ES-I3 (cell line): ENCODE measurements around the gene RFTN1.

Experiments used
- H3K36me3 ChIP-seq: 2 replicates; pipeline ENCODE4 v1.6.1; 2013; ENCODE audit warnings: mild to moderate bottlenecking, low read length, control low read depth, moderate library complexity; ENCODE audit not compliant: insufficient read depth
- H3K4me1 ChIP-seq: 2 replicates; pipeline ENCODE4 v1.6.1; 2013; ENCODE audit warnings: mild to moderate bottlenecking, control low read depth, low read length; ENCODE audit not compliant: insufficient read depth
- H3K9ac ChIP-seq: 2 replicates; pipeline ENCODE4 v1.6.1; 2013; ENCODE audit warnings: low read depth, mild to moderate bottlenecking, low read length, moderate library complexity
- H3K9me3 ChIP-seq: 2 replicates; pipeline ENCODE4 v1.6.1; 2013; ENCODE audit warnings: mild to moderate bottlenecking, low read length, moderate library complexity; ENCODE audit not compliant: control insufficient read depth, insufficient read depth

Gene RFTN1

DNA sequence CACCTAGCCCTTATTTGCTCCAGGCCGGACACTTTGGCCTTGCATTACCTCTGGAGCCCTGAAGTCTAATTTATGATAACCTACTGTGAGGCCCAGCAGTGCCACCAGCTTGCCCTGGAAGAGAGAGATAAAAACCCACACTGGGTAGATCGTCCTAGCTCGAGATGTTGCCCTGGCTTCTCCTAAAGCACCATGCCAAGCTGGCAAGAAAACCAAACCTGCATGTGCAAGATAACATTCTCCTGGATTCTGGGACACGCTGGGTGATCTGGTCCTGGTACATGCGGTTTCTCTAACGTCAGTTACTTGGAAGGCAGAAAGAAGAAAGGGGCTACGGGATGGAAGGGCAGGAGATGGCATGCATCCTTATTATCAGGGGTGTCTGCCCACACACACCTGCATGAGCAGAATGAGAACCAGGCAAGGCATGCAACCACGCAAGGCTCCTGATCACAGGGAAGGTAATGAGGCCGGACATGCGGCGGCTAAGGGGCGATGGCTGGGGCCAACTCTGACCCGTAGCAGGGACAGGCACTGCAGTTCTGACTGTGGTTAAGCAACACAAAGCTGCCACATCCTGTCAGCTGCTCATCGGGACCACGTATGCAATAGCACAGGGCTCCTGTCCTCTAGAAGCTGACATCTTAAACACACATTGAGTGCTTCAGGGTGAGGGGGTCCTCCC, 175.5 kb downstream of the RFTN1 start:
- Histone ChIP-seq H3K36me3 (no peaks in the 10 kb centered on the region; the same call in 1 of the 2 replicates), H3K9me3 (no peaks in the 10 kb centered on the region; the same call in 1 of the 2 replicates), H3K4me1 (no peaks in the 10 kb centered on the region), H3K9ac (no peak overlapping the region)

DNA sequence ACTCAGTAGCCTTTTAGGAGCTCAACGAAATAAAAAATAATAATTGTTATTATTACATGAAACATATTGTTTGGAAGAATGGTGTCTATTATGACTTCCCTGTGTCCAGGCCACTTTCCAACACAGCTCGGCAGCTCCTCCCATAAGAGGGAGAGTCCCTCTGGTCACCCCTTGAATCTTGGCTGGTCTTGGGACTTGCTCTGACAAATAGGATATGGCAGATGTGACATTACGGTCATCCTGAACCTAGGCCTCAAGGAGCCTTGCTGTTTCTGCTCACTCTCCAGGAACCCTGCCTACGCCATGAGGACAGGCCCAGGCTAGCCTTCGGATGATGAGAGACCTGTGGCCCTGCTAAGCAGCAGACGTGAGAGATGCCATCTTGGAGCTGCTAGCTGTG, 176.7 kb downstream of the RFTN1 start:
- no peak overlapping the region for H3K9ac ChIP-seq
- no peaks in the 10 kb centered on the region; the same call in 1 of the 2 replicates for H3K4me1 ChIP-seq

DNA sequence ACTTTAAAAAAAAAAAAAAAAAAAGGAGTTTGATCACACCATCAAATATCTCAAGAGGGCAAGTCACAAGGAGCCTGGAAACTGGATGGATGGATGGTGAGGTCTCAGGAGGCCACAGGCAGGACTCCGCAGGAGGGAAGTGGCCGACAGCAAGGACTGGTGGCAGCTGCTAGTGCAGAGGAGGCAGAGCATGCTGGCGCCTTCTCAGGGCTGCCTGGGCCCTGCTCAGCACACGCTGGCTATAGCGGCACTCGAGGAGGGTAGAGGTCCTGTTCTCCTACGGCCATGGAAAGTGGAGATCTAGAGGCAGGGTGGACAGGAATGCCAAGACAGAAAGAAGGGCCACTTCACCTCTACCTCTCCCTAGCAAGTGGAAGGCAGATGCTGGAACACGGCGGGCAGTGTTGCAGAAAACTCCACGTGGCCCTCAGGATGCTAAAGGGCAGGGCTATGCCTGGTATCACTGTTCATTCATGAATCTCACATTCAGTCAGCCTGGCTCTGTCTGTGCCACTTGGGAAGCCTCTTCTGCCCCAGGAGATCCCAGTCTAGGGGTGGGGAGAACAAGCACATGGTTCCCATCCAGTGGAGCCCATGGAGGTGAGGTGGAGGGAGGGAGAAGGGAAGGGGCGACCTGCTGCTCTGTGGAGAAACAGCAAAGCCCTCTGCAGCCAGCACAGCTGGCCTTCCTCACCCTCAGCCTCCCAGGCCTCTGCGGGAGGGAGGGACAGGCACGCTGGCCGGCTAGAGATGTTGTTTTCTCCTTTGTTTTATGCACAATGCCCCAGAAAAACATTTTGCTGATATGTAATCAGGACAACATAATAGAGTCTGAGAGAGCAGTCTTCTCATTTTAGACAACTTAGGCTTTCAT, 177.5 kb downstream of the RFTN1 start:
- H3K36me3 ChIP-seq: no peaks in the 10 kb centered on the region; the same call in 1 of the 2 replicates
- H3K9ac ChIP-seq: no peak overlapping the region
- no peaks in the 10 kb centered on the region; the same call in 1 of the 2 replicates for H3K4me1 ChIP-seq

More for the DNA sequence above, 176.7 kb downstream of the RFTN1 start:
- no peaks in the 10 kb centered on the region; the same call in 1 of the 2 replicates for H3K9me3 ChIP-seq
- no peaks in the 10 kb centered on the region; the same call in 1 of the 2 replicates for H3K36me3 ChIP-seq

DNA sequence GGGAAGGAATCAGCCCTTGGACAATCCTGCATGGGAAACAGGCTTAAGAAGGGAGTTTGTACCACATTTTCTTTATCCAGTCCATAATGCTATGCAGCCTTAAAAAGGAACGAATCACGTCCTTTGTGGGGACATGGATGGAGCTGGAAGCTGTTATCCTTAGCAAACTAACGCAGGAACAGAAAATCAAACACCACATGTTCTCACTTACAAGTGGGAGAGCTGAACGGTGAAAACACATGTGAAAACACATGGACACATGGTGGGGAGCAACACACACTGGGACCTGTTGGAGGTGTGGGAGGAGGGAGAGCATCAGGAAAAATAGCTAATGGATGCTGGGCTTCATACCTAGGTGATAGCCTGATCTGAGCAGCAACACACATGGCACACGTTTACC, 178.2 kb downstream of the RFTN1 start:
- peaks cover 6% of the 10 kb centered on the region; the same call in 1 of the 2 replicates for H3K9me3 ChIP-seq
- no peaks in the 10 kb centered on the region; the same call in 1 of the 2 replicates for H3K4me1 ChIP-seq
- no peaks in the 10 kb centered on the region; the same call in 1 of the 2 replicates for H3K36me3 ChIP-seq
- H3K9ac ChIP-seq: no peak overlapping the region

More for the DNA sequence above, 177.5 kb downstream of the RFTN1 start:
- peaks cover 5% of the 10 kb centered on the region; the same call in 1 of the 2 replicates for H3K9me3 ChIP-seq

DNA sequence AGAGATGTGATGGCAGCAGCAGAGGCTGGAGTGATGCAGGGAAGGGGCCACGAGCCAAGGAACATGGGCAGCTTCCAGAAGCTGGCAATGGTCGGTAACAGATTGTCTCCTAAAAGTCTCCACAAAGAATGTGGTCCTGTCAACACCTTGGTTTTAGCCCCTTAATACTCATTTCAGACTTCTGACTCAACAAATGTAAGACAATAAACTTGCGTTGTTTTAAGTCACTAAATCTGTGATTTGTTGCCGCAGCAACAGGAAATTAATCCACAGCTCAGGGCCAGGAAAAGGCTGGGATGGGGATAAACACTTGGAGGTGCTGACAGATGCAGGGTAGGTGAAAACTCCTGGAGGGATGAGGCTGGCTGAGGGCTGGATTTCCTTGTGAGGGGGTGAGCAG, 178.6 kb downstream of the RFTN1 start:
- peaks cover 6% of the 10 kb centered on the region; the same call in 1 of the 2 replicates for H3K9me3 ChIP-seq
- no peaks in the 10 kb centered on the region; the same call in 1 of the 2 replicates for H3K36me3 ChIP-seq
- H3K4me1 ChIP-seq: no peaks in the 10 kb centered on the region; the same call in 1 of the 2 replicates
- no peak overlapping the region for H3K9ac ChIP-seq

DNA sequence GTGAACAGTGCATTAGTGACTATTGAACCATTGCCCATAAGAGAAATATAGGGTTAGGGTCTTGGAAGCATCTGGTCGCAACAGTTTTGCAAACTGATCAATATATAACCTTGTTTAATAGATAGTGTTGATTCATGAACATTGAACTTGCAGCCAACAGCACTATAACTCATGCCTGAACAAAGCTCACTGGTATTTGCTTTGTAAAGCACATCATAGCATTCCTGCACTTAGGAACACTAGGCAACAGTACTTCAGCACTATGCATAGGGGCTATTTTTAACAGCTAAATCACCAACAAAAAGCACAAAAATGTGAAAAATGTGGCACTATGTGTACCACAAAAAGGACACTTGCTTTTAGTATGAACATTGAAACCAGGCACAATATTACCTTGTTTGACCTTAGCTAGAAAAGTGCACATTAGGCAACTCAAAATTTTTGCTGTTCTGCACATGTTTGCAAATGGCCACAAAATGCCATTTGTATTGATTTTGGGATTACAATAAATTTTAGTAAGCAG, 180.5 kb downstream of the RFTN1 start:
- no peaks in the 10 kb centered on the region; the same call in 1 of the 2 replicates for H3K36me3 ChIP-seq
- no peaks in the 10 kb centered on the region; the same call in 1 of the 2 replicates for H3K4me1 ChIP-seq
- H3K9ac ChIP-seq: no peak overlapping the region
- peaks cover 6% of the 10 kb centered on the region; the same call in 1 of the 2 replicates for H3K9me3 ChIP-seq

DNA sequence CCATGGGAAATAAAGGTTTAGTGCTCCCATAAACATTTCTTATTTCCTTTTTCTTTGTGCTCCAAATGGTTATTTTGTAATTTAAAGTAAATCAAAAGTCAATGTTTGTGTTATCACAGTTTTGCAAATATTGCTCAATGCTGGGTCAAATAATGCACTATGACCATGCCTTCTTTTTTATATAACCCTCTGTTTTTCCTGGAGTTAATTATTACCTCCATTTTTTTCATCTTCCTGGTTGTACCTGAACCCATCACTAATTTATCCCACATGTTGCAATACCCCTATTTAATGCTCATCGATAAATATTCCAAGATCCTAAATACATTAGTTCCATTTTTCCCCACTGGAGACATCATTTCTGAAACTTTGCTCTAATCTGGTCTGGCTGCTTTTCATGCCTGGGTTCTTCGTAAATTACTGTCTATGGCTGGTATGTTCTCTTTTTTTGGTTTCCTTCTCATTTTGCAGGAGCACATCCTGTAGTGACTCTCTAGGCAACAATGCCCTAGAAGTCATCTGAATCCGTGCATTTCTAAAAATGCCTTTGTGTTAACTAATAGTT, 182.1 kb downstream of the RFTN1 start:
- H3K36me3 ChIP-seq: no peaks in the 10 kb centered on the region; the same call in 1 of the 2 replicates
- H3K4me1 ChIP-seq: no peaks in the 10 kb centered on the region; the same call in 1 of the 2 replicates
- peaks cover 6% of the 10 kb centered on the region; the same call in 1 of the 2 replicates for H3K9me3 ChIP-seq
- H3K9ac ChIP-seq: no peak overlapping the region

DNA sequence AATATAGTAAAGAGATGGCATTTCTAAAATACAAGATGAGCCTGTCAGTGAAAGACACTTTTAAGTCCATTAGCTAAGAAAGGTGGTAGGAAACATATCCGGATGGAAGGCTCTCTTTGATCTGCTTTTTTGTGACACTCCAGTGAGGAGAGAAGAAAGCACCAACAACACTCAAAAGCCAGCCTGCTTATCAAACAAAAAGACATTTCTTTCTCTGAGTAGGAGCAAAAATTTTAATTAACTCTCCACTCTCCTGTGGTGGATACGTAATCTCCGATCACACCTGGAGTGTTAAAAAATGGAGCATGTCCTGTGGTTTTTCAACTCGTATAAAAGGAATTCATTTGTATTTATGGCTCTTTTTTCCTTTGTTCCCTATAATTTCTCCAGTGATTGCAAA, 183.1 kb downstream of the RFTN1 start:
- Histone ChIP-seq H3K9ac (no peak overlapping the region), H3K9me3 (peaks cover 6% of the 10 kb centered on the region; the same call in 1 of the 2 replicates), H3K4me1 (no peaks in the 10 kb centered on the region; the same call in 1 of the 2 replicates), H3K36me3 (peaks cover under 1% of the 10 kb centered on the region; the same call in 1 of the 2 replicates)

DNA sequence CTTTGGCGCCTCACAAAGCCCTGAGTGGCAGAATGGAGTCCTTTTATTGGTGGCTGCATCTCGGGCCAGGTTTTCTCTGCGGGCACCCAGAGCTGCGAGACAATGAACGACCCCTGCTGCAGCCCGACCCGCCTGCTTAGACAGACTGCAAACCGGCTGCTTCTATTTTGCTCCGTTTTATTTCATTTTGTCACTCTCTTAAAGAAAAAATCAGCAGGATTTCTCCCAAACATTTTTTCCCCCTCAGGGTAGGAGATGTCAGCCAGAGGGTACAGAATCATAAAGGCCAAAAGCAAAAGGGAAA, 183.7 kb downstream of the RFTN1 start:
- no peaks in the 10 kb centered on the region; the same call in 1 of the 2 replicates for H3K4me1 ChIP-seq
- H3K9ac ChIP-seq: no peak overlapping the region
- peaks cover 6% of the 10 kb centered on the region; the same call in 1 of the 2 replicates for H3K9me3 ChIP-seq
- H3K36me3 ChIP-seq: peaks cover 3% of the 10 kb centered on the region; the same call in 1 of the 2 replicates

DNA sequence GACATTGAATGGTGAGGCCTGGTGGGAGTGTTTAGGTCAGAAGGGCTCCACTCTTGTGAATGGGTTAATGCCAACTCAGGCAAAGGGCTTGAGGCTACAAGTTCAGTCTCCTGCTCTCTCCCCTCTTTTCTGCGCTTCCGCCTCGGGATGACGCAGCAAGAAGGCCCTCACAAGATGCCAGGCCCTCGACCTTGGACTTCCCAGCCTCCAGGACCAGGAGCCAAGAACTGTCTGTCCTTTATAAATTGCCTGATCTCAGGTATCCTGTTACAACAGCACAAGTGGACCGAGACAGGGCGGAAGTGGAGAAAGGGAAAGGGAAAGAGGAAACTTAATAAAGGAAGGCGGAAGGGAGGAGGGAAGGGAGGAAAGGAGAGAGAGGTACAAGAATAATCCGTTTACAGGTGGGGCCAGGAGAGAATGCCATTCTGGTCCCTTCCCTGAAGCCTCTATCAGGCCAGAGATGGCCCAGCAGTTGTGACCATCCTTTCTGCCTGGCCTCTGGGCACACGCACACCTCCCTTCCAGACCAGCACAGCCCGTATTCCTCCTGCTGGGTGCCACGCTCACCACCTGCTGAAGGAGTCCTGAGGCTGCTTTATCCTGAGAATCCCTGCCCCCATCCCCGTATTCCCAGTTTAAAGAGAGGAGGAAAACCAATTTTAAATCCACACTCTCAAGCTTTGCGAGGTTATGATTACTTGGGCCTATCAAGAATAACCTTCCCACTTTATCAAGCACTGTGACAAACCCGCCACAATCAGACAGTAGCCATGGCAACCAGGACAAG, 184.3 kb downstream of the RFTN1 start:
- Histone ChIP-seq H3K36me3 (peaks cover 3% of the 10 kb centered on the region; the same call in 1 of the 2 replicates), H3K4me1 (no peaks in the 10 kb centered on the region; the same call in 1 of the 2 replicates), H3K9ac (no peak overlapping the region), H3K9me3 (peaks cover 6% of the 10 kb centered on the region; the same call in 1 of the 2 replicates)

DNA sequence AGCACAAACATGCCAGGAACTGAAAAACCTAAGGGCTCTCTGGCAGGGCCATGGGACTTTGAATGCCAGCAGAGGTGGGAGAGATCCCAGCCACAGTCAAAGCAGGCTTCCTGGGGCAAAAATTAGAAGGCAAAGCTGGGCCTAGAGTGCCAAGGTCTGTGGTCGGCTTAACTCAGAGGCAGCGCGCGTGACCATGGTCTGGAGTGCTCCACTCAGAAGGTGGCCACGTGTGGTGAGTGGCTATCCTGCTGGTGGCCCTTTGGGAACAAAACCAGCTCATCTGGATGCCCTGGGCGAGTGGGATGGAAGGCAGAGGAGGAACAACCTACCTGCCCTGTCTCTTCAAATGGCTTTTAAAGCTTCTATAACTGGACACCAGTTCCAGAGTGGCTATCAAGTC, 185.4 kb downstream of the RFTN1 start:
- Histone ChIP-seq H3K36me3 (peaks cover 3% of the 10 kb centered on the region; the same call in 1 of the 2 replicates), H3K4me1 (no peaks in the 10 kb centered on the region; the same call in 1 of the 2 replicates), H3K9ac (no peak overlapping the region), H3K9me3 (peaks cover 6% of the 10 kb centered on the region; the same call in 1 of the 2 replicates)

DNA sequence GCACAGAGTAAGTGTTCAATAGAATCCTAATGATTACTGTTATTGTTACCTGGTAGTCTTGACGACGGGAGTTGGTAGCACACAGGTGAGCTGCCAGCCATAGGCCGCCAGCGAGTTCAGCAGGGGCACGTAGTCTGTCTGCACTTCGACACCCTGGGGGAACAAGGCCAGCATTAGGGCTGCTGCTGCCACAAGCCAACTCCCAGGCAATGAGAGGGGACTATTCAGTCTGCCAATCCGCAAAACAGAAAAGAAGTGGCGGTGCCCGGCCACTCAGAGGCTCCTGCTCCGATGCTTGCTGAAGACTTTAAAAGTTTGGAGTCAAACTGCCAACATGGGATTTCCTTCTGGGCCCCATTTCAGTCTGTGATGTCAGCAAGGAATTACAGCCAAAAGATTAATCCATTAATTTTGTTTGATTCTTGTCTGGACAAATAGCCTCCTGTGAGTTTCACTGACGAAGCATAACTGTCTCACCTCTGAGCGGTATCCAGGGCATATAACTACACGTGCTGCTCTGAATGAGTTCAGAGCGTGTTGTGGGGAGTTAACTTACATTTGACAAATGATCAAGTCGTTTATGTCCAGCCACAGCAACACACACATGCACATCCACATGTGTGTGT, 186.7 kb downstream of the RFTN1 start:
- Histone ChIP-seq H3K4me1 (no peaks in the 10 kb centered on the region), H3K9me3 (peaks cover 6% of the 10 kb centered on the region; the same call in 1 of the 2 replicates), H3K36me3 (peaks cover 3% of the 10 kb centered on the region; the same call in 1 of the 2 replicates), H3K9ac (no peak overlapping the region)

DNA sequence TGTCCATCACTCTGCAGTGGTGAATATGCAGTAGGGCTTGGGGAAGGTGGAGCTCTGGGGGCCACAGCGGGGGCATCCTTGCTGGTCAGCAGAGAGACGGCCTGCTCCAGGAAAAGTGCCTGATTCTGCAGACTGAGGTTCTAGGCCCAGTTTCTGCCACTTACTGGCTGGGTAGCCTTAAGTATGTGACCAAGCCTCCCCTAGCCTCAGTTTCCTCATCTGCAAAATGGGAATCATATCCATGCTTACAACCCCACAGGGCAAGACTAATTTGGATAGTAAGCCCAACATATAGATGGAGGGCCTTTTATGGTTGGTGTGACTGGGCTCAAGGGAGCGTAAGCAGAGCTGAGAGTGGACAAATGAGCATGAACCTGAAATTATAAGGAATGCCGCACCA, 187.6 kb downstream of the RFTN1 start:
- Histone ChIP-seq H3K36me3 (peaks cover 3% of the 10 kb centered on the region; the same call in 1 of the 2 replicates), H3K9me3 (no peaks in the 10 kb centered on the region), H3K4me1 (no peaks in the 10 kb centered on the region), H3K9ac (no peak overlapping the region)
